Measurements from ENCODE around the gene ERVMER34-1.

ERVMER34-1 gene

DNA sequence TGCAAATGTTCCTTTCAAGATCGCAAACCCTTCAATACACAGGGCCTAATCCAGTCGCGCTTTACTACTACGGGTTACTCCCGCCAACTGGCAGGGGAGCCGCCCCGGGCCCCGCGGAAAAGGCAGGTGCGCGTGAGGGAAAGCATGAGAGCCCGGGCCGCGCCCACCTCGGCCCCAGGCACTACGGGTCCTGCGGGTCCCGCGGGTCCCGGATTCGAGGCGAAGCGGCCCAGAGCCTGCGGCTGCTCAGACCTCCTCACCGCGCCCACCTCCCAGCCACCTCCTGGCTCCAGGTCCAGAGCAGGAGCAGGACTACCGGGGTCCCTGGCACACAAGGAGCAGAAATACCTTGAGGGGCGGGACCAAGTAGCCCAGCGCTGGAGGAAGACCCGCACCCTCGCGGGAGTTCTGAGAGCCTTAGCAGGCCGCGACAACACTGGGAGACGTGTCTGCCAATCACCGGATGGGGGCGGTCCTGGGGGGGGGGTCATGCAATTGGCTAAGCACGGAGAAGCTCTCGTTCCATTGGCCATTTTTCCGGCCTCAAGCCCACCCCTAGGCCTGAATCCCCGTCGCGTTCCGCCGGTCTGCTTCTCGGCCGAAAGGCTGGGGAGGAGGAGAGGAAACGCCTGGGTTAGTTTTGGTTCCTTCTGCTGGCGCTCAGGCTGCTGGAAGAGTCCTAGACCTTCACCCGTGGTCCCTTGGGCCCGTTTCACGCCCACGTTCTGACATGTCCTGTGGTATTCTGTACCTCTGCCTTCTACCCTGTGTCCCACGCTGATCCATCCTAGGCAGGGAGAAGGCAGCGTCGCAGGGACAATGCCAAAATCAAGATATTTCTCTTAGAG is 29.0 kb downstream of the ERVMER34-1 start:
- DNase-seq (ENCODE audit: low read depth) = peak; percentile 85

DNA sequence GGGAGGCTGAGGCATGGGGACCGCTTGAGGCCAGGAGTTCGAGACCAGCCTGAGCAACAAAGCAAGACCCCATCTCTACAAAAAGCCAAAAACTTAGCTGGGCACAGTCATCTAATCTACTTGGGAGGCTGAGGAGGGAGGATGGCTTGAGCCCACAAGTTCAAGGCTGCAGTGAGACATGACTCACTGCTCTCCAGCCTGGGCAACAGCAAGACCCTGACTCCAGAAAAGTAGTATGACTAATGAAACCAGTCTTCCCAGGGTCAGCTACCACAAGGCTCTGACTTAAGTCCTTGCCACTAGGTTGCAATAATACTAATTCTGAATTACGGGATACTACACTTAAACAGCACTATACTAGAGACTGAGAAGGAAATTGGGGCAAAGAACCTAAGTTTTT is 33.1 kb downstream of the ERVMER34-1 start:
- DNase-seq (ENCODE audit: low read depth) = no peak

DNA sequence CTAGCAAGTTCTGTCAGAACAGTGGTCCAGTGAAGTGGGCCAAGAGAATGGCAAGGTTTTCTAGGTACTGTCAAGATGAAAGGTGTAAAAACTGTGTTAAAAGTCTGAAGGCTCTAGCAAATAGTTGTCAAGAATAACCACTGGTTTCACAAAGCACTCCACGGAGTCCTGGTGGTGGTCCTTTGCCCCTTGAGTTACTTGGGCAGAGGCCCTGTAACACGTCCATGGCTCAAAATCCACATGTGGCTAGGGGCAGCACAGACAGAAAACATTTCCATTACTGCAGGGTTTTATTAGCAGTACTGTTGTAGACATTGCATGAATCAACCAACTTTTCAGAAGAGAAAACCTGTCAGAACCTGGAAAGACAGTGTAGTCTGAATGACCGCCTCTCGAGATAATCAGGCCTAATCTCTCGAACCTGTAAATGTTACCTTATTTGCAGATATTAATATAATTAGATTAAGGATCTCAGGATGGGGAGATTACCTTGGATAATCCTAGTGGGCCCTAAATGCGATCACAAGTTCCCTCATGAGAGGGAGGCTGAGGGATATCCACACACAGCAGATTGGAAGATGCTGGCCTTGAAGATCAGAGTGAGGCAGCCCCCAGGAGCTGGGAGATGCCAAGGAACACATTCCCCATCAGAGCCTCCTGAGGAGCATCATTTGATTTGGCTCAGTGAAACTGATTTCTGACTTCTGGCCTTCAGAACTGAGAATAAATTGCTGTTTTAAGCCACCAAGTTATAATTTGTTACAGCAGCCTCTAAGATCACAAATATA is 34.7 kb downstream of the ERVMER34-1 start:
- DNase-seq (ENCODE audit: low read depth) = no peak

DNA sequence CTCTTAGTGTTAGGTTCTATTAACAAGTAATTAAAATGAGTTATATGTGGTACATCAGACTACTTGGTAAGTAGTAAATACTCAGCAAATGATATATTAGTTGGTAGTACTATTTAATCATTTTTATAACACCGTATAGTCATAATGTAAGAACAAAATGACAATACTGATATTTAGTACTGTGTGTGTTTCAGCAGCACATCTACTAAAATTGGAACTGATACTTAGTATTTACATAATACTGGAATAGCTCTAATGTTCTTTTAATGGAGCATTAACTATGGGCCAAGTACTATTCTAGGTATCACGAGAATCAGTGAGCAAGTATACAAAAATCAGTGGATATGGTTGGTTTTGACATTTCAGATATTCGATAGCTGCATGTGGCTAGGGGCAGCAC is 35.3 kb downstream of the ERVMER34-1 start:
- no peak for DNase-seq (ENCODE audit: low read depth)

DNA sequence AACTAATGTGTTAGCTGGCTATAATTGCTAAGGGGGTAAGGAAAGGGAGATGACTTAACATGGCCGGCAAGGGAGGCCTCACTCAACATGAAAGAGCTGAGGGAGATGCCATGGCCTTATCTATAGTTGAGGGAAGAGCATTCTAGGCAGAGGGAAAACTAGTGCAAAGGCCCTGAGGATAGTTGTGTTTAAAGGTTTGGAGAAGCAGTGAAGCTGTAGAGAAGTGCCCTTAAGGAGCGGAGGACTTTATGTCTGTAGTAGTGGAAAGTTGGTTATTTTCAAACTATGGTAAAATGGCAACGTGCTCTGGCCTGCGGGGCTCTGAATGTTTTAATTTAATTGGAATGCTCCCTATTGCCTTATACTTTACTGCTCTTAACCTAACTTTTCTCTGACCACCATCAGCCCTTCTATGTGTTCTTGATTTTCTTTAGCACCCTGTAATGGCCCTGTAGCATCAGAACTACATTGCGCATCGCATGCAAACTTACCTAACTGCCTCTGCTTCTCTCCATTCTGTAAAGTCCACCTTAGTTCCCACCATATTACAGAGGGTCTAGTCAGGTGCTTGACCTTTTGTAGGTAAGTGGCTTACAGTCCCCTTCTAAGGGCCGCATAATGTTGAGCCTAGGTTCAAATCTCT is 35.8 kb downstream of the ERVMER34-1 start:
- DNase-seq (ENCODE audit: low read depth) = no peak

DNA sequence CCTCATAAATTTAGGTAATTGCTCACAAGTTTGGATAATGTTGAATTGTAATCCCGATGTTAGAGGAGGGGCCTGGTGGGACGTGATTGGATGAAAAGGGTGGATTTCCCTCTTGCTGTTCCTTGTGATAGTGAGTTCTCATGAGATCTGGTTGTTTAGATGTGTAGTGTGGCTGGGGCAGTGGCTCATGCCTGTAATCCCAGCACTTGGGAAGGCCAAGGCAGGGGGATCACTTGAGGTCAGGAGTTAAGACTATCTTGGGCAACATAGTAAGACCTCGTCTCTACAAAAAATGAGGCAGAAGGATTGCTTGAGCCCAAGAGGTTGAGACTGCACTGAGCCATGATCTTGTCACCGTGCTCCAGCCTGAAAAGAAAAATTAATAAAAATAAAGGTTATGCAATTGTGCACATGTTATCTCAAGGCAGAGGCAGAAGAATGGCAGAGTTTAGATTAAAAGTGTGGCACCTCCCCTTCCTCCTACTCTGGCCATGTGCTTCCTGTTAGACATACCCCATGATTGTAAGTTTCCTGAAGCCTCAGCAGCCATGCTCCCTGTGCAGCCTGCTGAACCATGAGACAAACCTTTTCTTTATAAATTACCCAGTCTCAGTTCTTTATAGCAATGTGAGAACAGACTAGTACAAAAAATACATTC is 36.5 kb downstream of the ERVMER34-1 start:
- no peak for DNase-seq (ENCODE audit: low read depth)

DNA sequence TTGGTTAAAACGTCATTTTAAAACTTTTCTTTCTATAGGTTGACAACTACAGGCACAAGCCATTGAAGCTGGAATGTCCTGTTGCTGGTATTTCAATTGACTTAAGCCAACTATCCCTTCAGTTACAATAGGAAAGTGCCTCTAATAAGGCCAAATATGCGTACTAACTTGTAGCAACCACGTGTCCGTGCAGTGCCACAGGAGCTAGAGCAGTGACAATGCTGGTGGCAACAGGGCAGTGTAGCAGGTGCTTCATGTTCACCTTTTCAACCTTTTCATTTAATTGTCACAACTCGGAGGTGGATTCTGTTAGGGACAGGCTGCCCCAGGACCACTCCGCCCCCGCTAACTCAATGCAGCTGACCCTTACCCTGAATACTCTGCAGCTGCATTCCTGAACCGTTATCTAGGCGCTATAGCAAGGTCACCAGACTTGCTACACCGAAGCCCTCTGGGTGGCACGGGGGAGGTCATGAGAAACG is 37.7 kb downstream of the ERVMER34-1 start:
- no peak for DNase-seq (ENCODE audit: low read depth)

DNA sequence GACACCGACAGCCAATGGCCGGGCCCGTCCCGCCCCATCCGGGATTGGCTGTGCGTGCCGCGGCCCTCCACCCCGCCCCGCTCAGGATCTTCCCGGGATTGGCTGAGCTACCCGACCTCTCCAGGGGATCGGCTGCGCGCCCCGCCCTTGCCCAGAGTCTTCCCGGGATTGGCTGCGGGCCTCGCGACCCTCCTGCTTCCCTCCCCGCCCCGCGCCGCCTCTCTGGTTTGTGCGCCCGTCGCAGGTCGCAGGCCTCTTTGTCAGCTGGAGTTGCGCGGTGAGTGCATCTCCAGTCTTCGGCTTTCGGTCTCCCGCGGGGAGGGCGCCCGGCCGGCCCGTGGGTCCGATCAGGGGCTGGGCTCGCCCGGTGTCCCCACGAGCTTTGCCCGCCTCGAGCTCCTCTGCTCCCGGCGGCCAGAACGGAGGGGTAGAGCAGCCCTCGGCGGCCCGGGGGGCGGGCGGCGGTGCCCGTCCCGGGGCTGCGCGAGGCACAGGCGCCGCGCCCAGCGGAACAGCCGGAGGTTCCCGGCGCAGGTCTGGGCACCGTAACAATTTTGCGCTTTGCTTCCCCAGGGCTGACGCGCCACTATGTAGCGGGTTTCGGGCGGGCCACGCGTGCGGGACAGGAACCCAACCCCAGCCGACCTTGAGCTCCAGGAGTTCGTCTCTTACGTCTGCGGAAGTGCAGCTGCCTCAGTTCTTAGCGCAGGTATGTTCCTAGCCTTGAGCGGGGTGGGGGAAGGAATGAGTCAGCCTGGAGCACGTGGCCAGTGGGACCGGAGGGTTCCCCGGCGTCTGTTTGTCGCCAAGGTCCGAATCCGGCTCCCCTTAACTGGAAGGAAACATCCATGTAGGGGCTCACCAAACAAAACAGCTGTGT is 38.7 kb downstream of the ERVMER34-1 start:
- DNase-seq (ENCODE audit: low read depth) = peak; percentile 77

DNA sequence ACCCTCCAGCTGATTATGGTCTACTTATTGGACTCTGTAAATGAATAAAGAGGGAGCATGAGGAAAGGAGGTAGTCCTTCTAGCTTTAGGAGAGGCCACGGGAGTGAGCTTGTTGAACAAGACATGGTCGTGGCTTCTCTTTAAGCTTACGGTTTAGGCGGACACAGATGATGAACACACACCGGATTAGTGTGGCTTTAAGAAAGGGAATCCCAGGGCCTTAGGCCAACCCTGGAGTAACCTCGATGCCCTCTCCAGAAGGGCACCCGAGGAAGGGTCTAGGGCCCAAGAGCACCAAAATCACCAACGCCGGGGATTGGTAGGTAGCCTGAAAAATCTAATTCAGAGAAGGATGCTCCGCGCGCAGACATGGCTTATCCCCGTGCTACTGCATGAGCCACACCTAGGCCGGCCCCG is 39.4 kb downstream of the ERVMER34-1 start:
- DNase-seq (ENCODE audit: low read depth) = no peak

DNA sequence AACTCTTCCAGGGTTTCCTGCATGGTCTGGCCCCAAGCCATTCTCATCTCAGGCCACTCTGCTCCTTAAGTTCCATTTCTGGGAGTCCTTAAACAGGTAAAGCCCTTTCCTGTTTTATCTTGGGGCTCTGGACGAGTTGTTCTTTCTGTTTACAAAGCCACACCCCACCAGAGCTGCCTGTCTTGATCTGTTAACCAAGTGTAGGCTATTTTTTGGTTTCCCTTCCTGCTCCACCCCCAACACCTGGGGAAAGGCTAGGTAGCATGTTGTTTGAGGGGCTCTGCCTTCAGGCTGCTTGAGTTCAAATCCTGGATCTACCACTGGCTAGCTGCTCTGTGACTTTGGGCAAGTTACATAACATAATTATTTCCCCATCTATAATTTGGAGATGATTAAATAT is 40.0 kb downstream of the ERVMER34-1 start:
- no peak for DNase-seq (ENCODE audit: low read depth)

DNA sequence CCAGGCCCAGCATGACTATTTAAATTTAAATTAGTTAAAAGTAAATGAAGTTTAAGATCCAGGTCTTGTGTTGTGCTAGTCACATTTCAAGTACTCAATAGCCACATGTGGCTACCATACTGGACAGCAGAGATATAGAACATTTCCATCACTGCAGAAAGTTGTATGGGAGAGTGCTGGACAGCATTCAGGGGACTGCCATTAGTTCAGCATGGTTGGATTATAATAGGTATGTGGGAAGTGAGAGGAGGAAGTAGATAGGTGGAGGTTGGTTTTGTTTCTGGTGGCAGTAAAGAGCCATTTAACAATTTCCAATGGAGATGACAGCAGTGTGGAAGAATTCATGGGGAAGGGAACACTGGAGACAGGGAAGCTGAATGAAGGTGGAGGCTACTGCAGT is 42.1 kb downstream of the ERVMER34-1 start:
- DNase-seq (ENCODE audit: low read depth) = no peak

DNA sequence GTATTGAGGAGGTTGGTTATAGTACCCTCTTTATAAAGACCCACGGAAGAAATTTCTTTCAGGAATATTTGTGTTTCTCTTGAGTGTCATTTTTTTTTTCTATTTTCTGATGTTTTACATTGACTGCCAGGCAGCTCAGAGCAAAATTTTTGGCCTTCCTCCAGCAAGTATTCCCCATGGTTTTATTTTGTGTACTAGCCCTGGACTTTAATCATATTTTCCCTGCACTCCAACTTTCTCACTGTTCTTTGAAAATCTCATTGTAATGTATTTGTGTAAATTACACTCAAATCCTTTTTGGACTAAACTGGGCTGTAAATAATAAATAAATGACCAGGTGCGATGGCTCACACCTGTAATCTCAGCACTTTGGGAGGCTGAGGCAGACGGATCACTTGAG is 46.6 kb downstream of the ERVMER34-1 start:
- no peak for DNase-seq (ENCODE audit: low read depth)

DNA sequence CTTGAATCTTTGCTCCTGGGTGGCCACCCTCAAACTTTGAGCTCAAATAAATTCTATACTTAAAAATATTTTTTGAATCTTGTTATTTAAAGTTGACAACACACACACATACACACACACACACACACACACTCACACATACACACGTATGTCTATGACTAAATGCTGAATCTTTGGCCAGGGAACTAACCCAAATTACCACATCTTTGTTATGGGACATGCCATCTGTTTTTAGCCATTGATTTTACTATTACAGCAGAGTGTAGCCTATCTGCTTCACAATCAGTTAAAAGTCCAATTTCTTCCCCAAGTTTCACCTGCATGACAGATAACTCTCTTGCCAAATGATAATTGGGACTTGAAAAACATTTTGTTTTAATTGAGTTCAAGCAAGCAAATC is 47.1 kb downstream of the ERVMER34-1 start:
- DNase-seq (ENCODE audit: low read depth) = no peak

DNA sequence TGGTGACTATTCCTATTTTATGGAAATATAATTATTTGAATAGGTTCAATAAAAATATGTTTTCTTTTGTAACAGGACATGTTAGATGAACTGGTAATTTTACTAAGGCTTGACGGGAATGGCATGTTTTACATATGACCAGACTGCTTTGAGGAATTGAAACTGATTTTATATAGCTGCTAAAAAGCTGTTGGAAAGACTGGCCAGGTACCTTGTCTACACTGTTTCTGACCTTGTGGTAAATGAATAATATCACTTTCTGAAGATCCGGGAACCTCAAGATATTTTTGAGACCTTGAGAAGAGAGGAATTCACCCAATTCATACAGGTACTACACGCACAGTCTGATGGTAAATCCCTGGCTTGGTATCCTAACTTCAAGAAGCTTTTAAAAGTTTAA is 50.0 kb downstream of the ERVMER34-1 start:
- no peak for DNase-seq (ENCODE audit: low read depth)

DNA sequence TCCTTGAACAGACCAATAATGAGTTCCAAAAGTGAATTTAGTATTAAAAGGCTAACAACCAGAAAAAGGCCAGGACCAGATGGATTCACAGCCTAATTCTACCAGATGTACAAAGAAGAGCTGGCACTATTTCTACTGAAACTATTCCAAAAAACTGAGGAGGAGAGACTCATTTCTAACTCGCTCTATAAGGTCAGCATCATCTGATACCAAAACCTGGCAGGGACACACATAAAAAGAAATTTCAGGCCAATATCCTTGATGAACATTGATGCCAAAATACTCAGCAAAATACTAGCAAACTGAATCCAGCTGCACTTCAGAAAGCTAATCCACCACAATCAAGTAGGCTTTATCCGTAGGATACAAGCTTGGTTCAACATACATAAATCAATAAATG is 56.3 kb downstream of the ERVMER34-1 start:
- DNase-seq (ENCODE audit: low read depth) = no peak

DNA sequence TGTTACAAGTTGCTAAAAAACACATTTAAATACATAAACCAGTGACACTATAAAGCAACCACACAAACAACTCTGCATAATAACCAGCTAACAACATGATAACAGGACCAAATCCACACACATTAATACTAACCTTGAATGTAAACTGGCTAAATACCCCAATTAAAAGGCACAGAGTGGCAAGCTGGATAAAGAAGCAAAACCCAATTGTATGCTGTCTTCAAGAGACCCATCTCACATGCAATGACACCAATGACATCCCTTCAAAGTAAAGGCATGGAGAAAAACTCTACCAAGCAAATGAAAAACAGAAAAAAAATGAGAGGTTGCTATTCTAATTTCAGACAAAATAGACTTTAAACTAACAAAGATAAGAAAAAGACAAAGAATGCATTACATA is 57.7 kb downstream of the ERVMER34-1 start:
- no peak for DNase-seq (ENCODE audit: low read depth)
